SK-N-MC (cell line): ENCODE results near the gene NKD1.

Experiments used
- DNase-seq: peaks from one replicate; pipeline ENCODE4 v3.0.0-alpha.2; 2011; ENCODE audit warnings: low read depth, low spot score
- H3K27ac ChIP-seq: fragments of 200-600 bp; sonication (generic); 2 replicates; pipeline ENCODE4 v1.5.1; 2016; ENCODE audit warnings: mixed run types
- H3K36me3 ChIP-seq: fragments of 200-600 bp; sonication (generic); 2 replicates; pipeline ENCODE4 v1.6.1; 2017; ENCODE audit warnings: antibody characterized with exemption, low read length, mixed read lengths; ENCODE audit not compliant: insufficient read depth
- H3K4me3 ChIP-seq: fragments of 200-600 bp; sonication (generic); 2 replicates; pipeline ENCODE4 v1.5.1; 2016
- H3K9ac ChIP-seq: fragments of 200-600 bp; sonication (generic); 2 replicates; pipeline ENCODE4 v1.8.0; 2017; ENCODE audit warnings: mixed run types, mixed read lengths; ENCODE audit not compliant: insufficient read length
- H3K9me3 ChIP-seq: fragments of 200-600 bp; sonication (generic); 2 replicates; pipeline ENCODE4 v1.6.1; 2017; ENCODE audit warnings: low read depth, mild to moderate bottlenecking, antibody characterized with exemption, low read length, moderate library complexity, mixed read lengths
- EZH2 ChIP-seq: fragments of 200-600 bp; sonication (generic); IDR thresholded peaks from one replicate; pipeline ENCODE4 v1.6.1; 2017; ENCODE audit warnings: antibody characterized with exemption
- FOXP2 ChIP-seq: optimal IDR thresholded peaks from 2 replicates; pipeline ENCODE3; 2011; ENCODE audit warnings: mild to moderate bottlenecking, moderate library complexity; ENCODE audit not compliant: insufficient read depth; ENCODE audit errors: extremely low read length, control extremely low read depth
- POLR2AphosphoS5 ChIP-seq: IDR thresholded peaks from 2 replicates; pipeline ENCODE4 v1.6.1; 2012; ENCODE audit warnings: mild to moderate bottlenecking, low read depth, low read length, borderline replicate concordance

Gene NKD1

DNA sequence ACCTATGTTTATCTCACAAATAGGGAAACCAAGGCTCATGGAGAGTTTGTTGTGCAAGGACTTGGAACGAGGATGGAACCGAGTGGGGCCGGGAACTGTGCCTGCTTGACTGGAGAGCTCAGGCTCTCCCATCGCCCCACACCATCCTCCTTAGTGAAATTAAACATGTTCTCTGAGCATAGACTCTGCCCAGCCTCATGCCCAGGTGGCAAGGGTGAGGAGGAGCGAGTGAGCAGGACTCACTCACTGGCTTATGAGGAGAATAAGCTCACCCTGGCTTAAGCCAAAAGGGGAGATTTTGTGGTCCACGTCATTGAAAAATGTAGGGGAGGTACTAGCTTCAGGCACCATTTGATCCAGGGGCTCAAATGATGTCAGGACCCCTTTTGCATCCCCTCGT is 44.8 kb downstream of the NKD1 start:
- Histone ChIP-seq H3K36me3 (no peaks in the 10 kb centered on the region), H3K9ac (no peak overlapping the region), H3K9me3 (no peaks in the 10 kb centered on the region), H3K4me3 (no peak overlapping the region), H3K27ac (no peak overlapping the region)
- no peak for DNase-seq
- TF ChIP-seq POLR2AphosphoS5 (no peak), FOXP2 (no peak), EZH2 (no peak)

DNA sequence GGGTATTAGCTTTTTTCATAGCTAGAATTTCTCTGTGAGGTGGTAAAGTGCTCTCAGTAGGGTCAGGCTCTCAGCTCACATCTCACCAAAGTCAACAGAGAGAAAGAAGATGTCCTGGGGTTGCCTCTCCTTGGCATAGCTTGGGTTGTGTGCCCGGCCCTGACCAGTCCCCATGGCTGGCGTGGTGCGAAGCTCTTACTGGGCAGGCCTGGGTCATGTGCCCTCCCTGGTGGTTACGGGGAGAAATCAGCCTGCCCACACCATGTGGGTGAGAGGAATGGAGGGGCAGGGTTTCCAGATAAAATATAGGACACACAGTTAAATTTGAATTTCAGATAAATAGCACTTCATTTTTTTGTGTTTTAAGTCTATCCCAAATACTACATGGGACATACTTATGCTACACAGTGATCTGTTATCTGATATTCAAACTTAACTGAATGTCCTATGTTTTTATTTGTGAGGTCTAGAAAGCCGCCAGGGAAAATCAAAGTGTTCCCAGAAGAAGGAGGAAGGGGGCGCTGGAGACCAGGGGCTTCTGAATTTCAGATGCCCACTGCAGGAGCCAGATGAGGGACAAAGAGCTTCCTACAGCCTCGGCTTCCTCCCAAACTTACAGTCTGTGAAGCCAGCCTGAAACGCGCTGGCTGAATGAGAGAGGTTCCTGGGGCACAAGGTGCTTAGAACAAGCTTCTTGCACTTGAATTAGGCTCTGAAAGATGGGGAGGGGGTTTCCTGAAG is 45.4 kb downstream of the NKD1 start:
- DNase-seq = no peak
- Histone ChIP-seq H3K27ac (no peak overlapping the region), H3K9ac (no peak overlapping the region), H3K9me3 (no peaks in the 10 kb centered on the region), H3K4me3 (no peak overlapping the region), H3K36me3 (no peaks in the 10 kb centered on the region)
- TF ChIP-seq EZH2 (no peak), POLR2AphosphoS5 (no peak), FOXP2 (no peak)

DNA sequence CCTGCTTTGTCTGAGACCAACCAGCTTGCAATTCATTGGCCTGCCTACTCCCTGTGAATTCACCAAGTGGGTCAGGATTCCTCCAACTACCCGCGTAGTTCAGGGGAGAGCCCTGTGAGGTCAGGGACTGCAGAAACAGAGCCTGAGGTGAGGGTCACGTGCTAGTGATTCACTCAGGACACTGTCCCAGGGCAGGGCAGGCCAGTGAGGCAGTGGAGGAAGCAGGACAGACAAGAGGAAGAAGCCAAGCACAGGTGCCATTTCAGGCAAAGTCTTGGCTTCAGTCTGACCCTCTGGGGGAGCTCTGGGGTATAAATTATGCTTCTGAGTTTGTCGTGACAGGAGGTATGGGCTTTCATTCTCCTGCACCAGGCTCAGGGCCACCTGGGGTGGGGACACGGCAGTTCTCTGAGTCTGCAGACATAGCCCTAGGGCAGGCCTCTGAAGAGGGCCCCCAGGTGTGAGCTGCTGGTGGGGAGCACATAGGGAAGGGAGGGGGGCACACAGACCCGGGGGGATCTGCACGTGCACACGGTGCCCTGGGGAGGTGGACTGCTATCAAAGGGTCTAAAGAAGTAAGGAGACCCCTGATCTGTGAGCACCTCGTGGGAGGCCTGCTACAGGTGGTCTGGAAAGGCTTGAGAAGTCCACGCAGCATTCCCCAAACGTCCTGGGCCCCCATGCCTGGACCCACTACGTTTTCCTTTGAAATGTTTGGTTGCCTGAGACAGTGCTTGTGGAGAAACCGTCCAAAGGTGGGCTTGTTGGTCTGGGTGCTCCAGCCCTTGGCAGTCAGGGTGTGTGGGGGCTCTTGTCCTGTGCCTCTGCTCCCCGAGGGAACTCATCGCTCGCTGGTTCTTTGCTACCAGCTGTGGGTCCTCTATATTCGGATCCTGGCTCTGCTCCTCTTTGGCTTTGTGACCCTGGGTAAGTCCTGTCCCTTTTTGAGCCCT is 46.4 kb downstream of the NKD1 start:
- TF ChIP-seq FOXP2 (no peak), EZH2 (no peak), POLR2AphosphoS5 (no peak)
- DNase-seq = no peak
- Histone ChIP-seq H3K9me3 (no peaks in the 10 kb centered on the region), H3K4me3 (no peak overlapping the region), H3K9ac (no peak overlapping the region), H3K36me3 (no peaks in the 10 kb centered on the region), H3K27ac (no peak overlapping the region)

DNA sequence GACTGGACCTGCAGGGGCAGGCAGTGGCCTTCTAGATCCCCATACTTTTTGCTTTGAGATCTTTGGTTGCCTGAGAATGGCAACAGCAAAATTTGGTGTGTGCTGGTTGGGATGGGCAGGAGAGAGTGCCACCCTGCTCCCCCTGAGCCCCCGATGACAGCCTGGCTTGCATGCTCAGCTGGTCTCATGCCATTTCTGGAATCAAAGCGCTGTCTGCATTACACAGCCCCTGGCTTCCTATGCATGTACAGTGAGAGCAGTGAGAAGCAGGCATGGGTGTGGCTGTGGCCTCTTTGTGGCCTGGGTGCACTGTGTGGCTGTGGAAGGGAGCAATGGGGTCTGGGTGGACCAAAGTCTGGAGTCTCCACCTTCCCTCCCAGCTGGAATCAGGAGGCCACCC is 47.7 kb downstream of the NKD1 start:
- Histone ChIP-seq H3K9me3 (no peaks in the 10 kb centered on the region), H3K4me3 (no peak overlapping the region), H3K9ac (no peak overlapping the region), H3K27ac (no peak overlapping the region), H3K36me3 (no peaks in the 10 kb centered on the region)
- DNase-seq = no peak
- TF ChIP-seq FOXP2 (no peak), EZH2 (no peak), POLR2AphosphoS5 (no peak)

DNA sequence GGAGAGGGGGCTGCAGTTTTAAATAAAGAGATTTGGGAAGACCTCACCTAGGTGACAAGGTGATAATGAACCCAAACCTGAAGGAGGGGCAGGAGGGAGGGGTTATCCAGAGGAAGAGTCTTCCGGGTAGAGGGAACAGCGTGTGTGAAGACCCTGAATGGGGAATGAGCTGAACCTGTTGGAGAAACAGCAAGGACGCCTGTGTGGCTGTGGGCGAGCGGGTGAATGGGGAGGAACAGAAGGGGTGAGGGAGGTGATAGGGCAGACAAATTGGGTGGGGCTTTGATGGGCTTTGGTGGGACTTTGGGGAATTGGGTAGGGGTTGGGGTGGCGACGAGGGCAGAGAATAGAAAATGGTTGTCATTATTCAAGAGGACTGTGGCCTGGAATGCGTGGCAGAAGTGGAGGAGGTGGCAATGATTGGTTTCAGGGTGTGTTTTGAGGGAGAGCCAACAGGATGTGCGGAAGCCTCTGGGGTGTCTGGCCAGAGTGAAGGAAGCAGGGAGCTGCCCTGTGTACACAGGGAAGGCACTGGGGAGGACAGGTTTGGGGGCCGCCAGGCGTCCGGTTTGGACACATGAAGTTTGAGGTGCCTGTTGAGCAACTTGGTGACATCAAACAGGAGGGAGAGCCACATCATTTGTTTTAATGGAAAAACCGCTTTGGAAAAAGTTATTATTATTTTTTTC is 48.7 kb downstream of the NKD1 start:
- TF ChIP-seq FOXP2 (no peak), EZH2 (no peak), POLR2AphosphoS5 (no peak)
- Histone ChIP-seq H3K9ac (no peak overlapping the region), H3K9me3 (no peaks in the 10 kb centered on the region), H3K27ac (no peak overlapping the region), H3K4me3 (no peak overlapping the region), H3K36me3 (no peaks in the 10 kb centered on the region)
- DNase-seq = no peak

DNA sequence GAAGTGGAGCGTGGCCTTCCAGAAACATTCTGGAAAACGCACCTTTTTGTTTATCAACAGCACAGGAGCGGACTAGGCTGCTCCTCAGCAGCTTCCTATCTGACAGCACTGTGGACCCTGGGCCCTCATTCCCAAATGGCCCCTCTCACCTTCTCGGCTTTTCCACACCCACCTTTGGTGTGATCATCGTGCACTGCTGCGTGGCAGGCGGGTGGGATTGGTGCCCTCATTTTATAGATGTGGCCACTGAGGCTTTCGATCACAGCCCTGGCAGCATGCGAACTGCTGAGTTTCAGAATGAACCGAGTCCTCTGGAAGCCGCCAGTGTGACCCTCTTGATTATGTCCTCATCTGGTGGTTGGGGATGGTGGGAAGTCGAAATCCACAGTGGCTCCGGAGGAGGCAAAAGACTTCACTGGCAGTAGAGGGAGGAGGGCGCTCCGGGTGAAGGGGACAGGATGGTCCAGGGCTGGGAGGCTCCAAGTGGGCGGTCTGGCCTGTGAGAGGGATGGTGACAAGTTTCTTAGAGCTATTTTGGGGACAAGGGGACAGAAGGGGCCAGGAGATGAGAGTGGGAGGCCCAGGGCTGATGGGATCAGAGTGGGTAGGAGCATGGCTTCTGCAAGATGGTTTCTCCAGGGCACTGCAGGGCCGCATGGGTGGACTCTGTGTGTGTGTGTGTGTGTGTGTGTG is 49.5 kb downstream of the NKD1 start:
- TF ChIP-seq FOXP2 = no peak
- no peak for TF ChIP-seq POLR2AphosphoS5
- TF ChIP-seq EZH2 = no peak
- no peak for DNase-seq
- no peak overlapping the region for H3K27ac ChIP-seq

DNA sequence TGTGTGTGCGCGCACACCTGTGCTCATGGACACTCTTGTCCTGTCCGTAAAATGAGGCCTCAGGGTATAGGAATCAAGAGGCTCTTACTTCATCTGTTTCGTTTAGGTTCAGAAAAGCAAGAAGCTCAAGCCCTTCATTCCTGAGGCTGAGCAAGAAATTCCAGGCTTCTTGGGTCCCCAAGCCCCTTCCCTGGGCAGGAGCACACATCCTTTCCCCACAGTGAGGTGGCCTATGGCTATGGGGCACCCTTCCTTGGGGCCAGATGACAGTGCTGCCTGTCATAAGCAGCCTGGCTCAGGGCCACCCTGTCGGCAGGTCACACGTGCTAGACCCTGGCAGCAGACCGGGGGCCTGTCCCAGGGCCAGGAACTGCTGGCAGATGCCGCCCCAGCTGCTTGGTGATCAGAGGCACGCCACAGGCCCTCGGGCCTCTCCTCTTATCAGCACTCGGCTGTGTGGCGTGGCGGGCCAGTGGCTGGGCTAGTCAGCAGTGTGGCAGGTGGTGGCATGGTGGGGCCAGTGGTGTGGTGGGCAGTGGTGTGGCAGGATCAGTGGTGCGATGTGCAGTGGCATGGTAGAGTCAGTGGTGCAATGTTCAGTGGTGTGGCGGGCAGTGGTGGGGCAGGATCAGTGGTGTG is 50.2 kb downstream of the NKD1 start:
- Histone ChIP-seq H3K4me3 (no peak overlapping the region), H3K9ac (no peak overlapping the region), H3K27ac (no peak overlapping the region), H3K9me3 (no peaks in the 10 kb centered on the region), H3K36me3 (no peaks in the 10 kb centered on the region)
- no peak for TF ChIP-seq POLR2AphosphoS5
- TF ChIP-seq FOXP2 = no peak
- TF ChIP-seq EZH2 = no peak
- DNase-seq = no peak

More for the DNA sequence above, 49.5 kb downstream of the NKD1 start:
- H3K4me3 ChIP-seq = no peak overlapping the region
- H3K36me3 ChIP-seq = no peaks in the 10 kb centered on the region
- no peaks in the 10 kb centered on the region for H3K9me3 ChIP-seq
- H3K9ac ChIP-seq = no peak overlapping the region
